ENCODE measurements around the gene PDE4B. TPM values are rescaled to one million over a fixed set of nuclear protein-coding genes. Genes with fewer than 3 reads are reported as not detected.
"Not testable (repeated sequence)": the region's sequence is repeated elsewhere in the genome, so short reads cannot be mapped to it uniquely, and the experiment has no call there.

PDE4B gene
- total and polyA plus RNA-seq, 3 experiments from 2014 or later: 29.7 to 34.5 (median 31.4) TPM

DNA sequence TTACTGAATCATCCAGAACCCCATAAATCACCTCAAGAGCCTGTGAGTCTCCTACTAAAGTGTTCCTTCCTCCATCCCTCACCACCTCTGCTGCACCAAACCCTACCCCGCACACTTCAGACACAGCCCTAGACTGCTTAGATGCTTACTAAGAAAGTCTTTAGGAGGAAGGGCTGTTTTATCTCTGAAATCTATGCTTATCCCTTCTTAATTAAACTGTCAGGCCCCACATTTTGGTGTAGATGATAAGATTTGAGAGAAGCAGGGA is 524.5 kb downstream of the PDE4B start:
- Histone ChIP-seq H3K36me3 (ENCODE audit: insufficient read depth, low read length) (no peaks in the 10 kb centered on the region), H3K9me3 (ENCODE audit: low read length) (no peaks in the 10 kb centered on the region), H3K4me1 (ENCODE audit: insufficient read depth, low read length) (peaks cover 5% of the 10 kb centered on the region), H3K4me3 (ENCODE audit: low read length) (no peak overlapping the region), H3K27me3 (ENCODE audit: insufficient read depth, low read length, poor library complexity, severe bottlenecking) (no peaks in the 10 kb centered on the region), H3K27ac (ENCODE audit: low read depth, low read length) (no peak overlapping the region)
- H3K4me3 Mint-ChIP-seq: no peak overlapping the region
- no peaks in the 10 kb centered on the region for H3K9me3 Mint-ChIP-seq
- no peaks in the 10 kb centered on the region for H3K27me3 Mint-ChIP-seq
- DNase-seq: no peak
- POLR2A ChIA-PET: no interaction called here
- peak overlapping the region in 1 of 8 donors; percentile 51 for H3K27ac Mint-ChIP-seq
- H3K36me3 Mint-ChIP-seq: peaks cover 0 to 6% (median 0%) of the 10 kb centered on the region in 3 donors
- H3K4me1 Mint-ChIP-seq: peaks cover 0 to 8% (median 0%) of the 10 kb centered on the region in 3 donors
- CTCF ChIA-PET: no interaction called here

GRCh38 chr1:66320231-66320630 is 527.5 kb downstream of the PDE4B start:
- no peaks in the 10 kb centered on the region for H3K9me3 Mint-ChIP-seq
- ChIA-PET POLR2A (no interaction called here), CTCF (interaction anchor here (1.3 kb wide), 1 partner anchor 8 kb away, joined by 3 read pairs; no protein-coding TSS in a partner anchor)
- H3K36me3 Mint-ChIP-seq: peaks cover 0 to 13% (median 2%) of the 10 kb centered on the region in 3 donors
- Histone ChIP-seq H3K27me3 (ENCODE audit: insufficient read depth, low read length, poor library complexity, severe bottlenecking) (no peaks in the 10 kb centered on the region), H3K36me3 (ENCODE audit: insufficient read depth, low read length) (no peaks in the 10 kb centered on the region), H3K4me1 (ENCODE audit: insufficient read depth, low read length) (peaks cover 5% of the 10 kb centered on the region), H3K4me3 (ENCODE audit: low read length) (no peak overlapping the region), H3K27ac (ENCODE audit: low read depth, low read length) (no peak overlapping the region), H3K9me3 (ENCODE audit: low read length) (no peaks in the 10 kb centered on the region)
- H3K4me3 Mint-ChIP-seq: no peak overlapping the region
- H3K27ac Mint-ChIP-seq: no peak overlapping the region
- H3K27me3 Mint-ChIP-seq: no peaks in the 10 kb centered on the region
- no peak for DNase-seq
- H3K4me1 Mint-ChIP-seq: peaks cover 6 to 23% (median 15%) of the 10 kb centered on the region in 3 donors

DNA sequence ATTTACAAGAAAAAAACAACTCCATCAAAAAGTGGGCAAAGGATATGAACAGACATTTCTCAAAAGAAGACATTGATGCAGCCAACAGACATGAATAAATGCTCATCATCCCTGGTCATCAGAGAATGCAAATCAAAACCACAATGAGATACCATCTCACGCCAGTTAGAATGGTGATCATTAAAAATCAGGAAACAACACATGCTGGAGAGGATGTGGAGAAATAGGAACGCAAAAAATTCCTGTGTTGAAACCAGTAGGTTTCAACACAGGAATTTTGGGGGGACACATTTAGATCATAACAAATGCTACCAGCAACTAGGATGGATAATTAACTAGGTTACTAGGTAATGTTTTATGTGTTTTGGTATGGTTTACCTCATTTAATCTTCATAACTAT is 529.8 kb downstream of the PDE4B start:
- H3K4me1 Mint-ChIP-seq: peaks cover 17 to 35% (median 33%) of the 10 kb centered on the region in 3 donors
- H3K4me3 ChIP-seq (ENCODE audit: low read length); H3K4me3 Mint-ChIP-seq; DNase-seq; H3K27ac ChIP-seq (ENCODE audit: low read depth, low read length); H3K4me1 ChIP-seq (ENCODE audit: insufficient read depth, low read length); H3K9me3 Mint-ChIP-seq; H3K36me3 ChIP-seq (ENCODE audit: insufficient read depth, low read length); H3K27me3 Mint-ChIP-seq; POLR2A ChIA-PET; CTCF ChIA-PET; H3K9me3 ChIP-seq (ENCODE audit: low read length); H3K27me3 ChIP-seq (ENCODE audit: insufficient read depth, low read length, poor library complexity, severe bottlenecking): not testable (repeated sequence)
- H3K27ac Mint-ChIP-seq: peak overlapping the region in 1 of 8 donors; percentile 39
- H3K36me3 Mint-ChIP-seq: peaks cover 0 to 13% (median 2%) of the 10 kb centered on the region in 3 donors

DNA sequence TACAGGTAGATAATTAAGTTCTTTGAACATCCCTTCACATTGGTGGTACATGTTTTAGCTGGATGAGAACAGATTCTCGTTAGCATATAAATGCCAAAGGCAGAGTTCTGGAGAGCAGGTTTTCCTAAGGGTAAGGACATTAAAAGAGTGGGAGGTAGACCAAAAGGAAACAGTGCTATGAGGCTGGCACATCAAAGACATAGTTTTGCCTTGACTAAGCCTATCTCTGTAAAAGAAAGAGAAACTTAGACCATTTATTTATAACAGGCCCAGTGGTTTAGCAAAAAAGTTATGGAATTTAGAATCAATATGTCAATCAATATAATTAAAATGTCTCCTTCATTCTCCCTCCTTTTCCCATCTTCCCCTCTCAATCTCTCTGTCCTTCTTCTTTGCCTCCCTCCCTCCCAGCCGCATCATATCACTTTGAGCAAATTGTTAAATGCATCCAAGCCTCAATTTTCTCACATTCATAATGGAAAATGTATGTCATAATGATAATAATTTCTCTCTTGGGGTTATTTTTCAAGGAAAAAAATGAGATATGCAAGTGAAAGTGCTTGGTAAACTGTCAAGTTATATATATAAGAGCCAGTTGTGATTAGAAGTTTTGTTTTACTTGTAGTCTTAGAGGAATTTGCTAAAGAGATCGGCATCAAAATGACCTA is 531.4 kb downstream of the PDE4B start:
- no peaks in the 10 kb centered on the region for H3K27me3 ChIP-seq (ENCODE audit: insufficient read depth, low read length, poor library complexity, severe bottlenecking)
- H3K27ac ChIP-seq (ENCODE audit: low read depth, low read length): no peak overlapping the region
- H3K27ac Mint-ChIP-seq: peak overlapping the region in 3 of 8 donors; percentile 1 to 29 (median 18)
- H3K9me3 Mint-ChIP-seq: no peaks in the 10 kb centered on the region
- H3K27me3 Mint-ChIP-seq: no peaks in the 10 kb centered on the region
- H3K36me3 ChIP-seq (ENCODE audit: insufficient read depth, low read length): no peaks in the 10 kb centered on the region
- H3K4me1 Mint-ChIP-seq: peaks cover 27 to 49% (median 48%) of the 10 kb centered on the region in 3 donors
- no peak for DNase-seq
- peak overlapping the region in 2 of 7 donors; percentile 13 to 27 for H3K4me3 Mint-ChIP-seq
- no peak overlapping the region for H3K4me3 ChIP-seq (ENCODE audit: low read length)
- peaks cover 10% of the 10 kb centered on the region for H3K4me1 ChIP-seq (ENCODE audit: insufficient read depth, low read length)
- ChIA-PET CTCF (interaction anchor here (0.9 kb wide), 1 partner anchor 123 kb away, joined by 3 read pairs; no protein-coding TSS in a partner anchor), POLR2A (no interaction called here)
- no peaks in the 10 kb centered on the region for H3K9me3 ChIP-seq (ENCODE audit: low read length)
- peaks cover 0 to 13% (median 2%) of the 10 kb centered on the region in 3 donors for H3K36me3 Mint-ChIP-seq

GRCh38 chr1:66325594-66326380 is 533.1 kb downstream of the PDE4B start:
- POLR2A ChIA-PET: no interaction called here
- peaks cover 44 to 66% (median 65%) of the 10 kb centered on the region in 3 donors for H3K4me1 Mint-ChIP-seq

GRCh38 chr1:66326867-66327266 is 534.2 kb downstream of the PDE4B start:
- Histone ChIP-seq H3K4me3 (ENCODE audit: low read length) (no peak overlapping the region), H3K36me3 (ENCODE audit: insufficient read depth, low read length) (no peaks in the 10 kb centered on the region), H3K9me3 (ENCODE audit: low read length) (no peaks in the 10 kb centered on the region), H3K4me1 (ENCODE audit: insufficient read depth, low read length) (peaks cover 33% of the 10 kb centered on the region), H3K27me3 (ENCODE audit: insufficient read depth, low read length, poor library complexity, severe bottlenecking) (no peaks in the 10 kb centered on the region), H3K27ac (ENCODE audit: low read depth, low read length) (no peak overlapping the region)
- ChIA-PET CTCF (interaction anchor here (1.2 kb wide), 1 partner anchor 21 kb away, joined by 3 read pairs; no protein-coding TSS in a partner anchor), POLR2A (no interaction called here)
- Mint-ChIP-seq H3K27ac (peak overlapping the region in 4 of 8 donors; percentile 50 to 77 (median 72)), H3K36me3 (peaks cover 2 to 7% (median 3%) of the 10 kb centered on the region in 3 donors), H3K4me3 (no peak overlapping the region), H3K9me3 (no peaks in the 10 kb centered on the region), H3K27me3 (peaks cover 0 to 3% of the 10 kb centered on the region in 2 donors), H3K4me1 (peaks cover 48 to 76% (median 71%) of the 10 kb centered on the region in 3 donors)
- DNase-seq: no peak

More at GRCh38 chr1:66325594-66326380, 533.1 kb downstream of the PDE4B start:
- CTCF ChIA-PET: interaction anchor here (1.0 to 1.7 kb wide), 5 partner anchors 20 to 121 kb away, joined by 3 read pairs; no protein-coding TSS in a partner anchor
- H3K4me3 Mint-ChIP-seq: peak overlapping the region in 2 of 7 donors; percentile 2 to 21
- Histone ChIP-seq H3K9me3 (ENCODE audit: low read length) (no peaks in the 10 kb centered on the region), H3K36me3 (ENCODE audit: insufficient read depth, low read length) (no peaks in the 10 kb centered on the region), H3K4me3 (ENCODE audit: low read length) (no peak overlapping the region), H3K27me3 (ENCODE audit: insufficient read depth, low read length, poor library complexity, severe bottlenecking) (no peaks in the 10 kb centered on the region), H3K4me1 (ENCODE audit: insufficient read depth, low read length) (peaks cover 25% of the 10 kb centered on the region), H3K27ac (ENCODE audit: low read depth, low read length) (no peak overlapping the region)
- peaks cover 0 to 3% of the 10 kb centered on the region in 2 donors for H3K27me3 Mint-ChIP-seq
- no peaks in the 10 kb centered on the region for H3K9me3 Mint-ChIP-seq
- DNase-seq: no peak
- H3K36me3 Mint-ChIP-seq: peaks cover 0 to 13% (median 2%) of the 10 kb centered on the region in 3 donors
- H3K27ac Mint-ChIP-seq: peak overlapping the region; percentile 25 to 83 (median 62)

DNA sequence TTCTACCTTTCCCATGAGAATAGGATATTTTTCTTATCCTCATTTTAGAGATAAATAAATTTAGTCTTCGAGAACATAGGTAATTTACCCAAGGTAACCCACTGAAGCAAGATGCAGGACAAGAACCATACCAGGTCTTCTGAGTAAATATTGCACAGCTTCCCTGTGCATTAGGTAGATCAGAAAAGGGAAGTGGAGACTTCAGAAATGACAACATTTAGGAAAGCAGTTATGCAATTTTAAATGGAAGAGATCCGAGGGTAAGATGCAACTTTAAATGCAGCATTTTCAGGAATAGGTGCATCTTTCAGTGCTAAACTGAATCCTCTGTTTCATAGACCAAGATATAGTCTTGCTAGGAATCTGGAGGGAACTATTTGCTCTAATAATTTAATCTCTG is 534.9 kb downstream of the PDE4B start:
- DNase-seq: no peak
- no peak overlapping the region for H3K27ac ChIP-seq (ENCODE audit: low read depth, low read length)
- peaks cover 48 to 79% (median 71%) of the 10 kb centered on the region in 3 donors for H3K4me1 Mint-ChIP-seq
- no peaks in the 10 kb centered on the region for H3K9me3 Mint-ChIP-seq
- ChIA-PET POLR2A (no interaction called here), CTCF (no interaction called here)
- no peak overlapping the region for H3K4me3 Mint-ChIP-seq
- peaks cover 34% of the 10 kb centered on the region for H3K4me1 ChIP-seq (ENCODE audit: insufficient read depth, low read length)
- peaks cover 2 to 12% (median 10%) of the 10 kb centered on the region in 3 donors for H3K36me3 Mint-ChIP-seq
- no peak overlapping the region for H3K4me3 ChIP-seq (ENCODE audit: low read length)
- no peak overlapping the region for H3K27ac Mint-ChIP-seq
- no peaks in the 10 kb centered on the region for H3K36me3 ChIP-seq (ENCODE audit: insufficient read depth, low read length)
- no peaks in the 10 kb centered on the region for H3K27me3 ChIP-seq (ENCODE audit: insufficient read depth, low read length, poor library complexity, severe bottlenecking)
- H3K27me3 Mint-ChIP-seq: peaks cover 0 to 3% of the 10 kb centered on the region in 2 donors
- H3K9me3 ChIP-seq (ENCODE audit: low read length): no peaks in the 10 kb centered on the region

DNA sequence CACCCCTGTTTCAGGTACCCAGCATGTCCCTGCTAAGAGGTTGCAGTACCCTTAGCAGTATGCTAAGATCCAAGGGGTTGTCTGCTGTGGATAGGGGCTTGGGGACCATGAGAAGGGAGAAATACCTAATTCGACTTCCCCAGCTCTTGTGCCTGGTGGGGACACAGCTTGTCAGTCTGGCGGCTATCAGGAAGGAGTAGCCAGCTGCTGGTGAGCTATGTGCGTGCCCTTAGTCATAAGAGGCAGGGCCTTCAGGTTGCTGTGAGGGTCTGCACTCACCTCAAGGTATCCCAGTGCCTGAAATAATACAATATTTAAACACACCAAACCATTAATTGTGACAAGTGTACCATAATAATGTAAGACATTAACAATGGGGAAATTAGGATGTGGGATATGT is 536.2 kb downstream of the PDE4B start:
- H3K4me1 Mint-ChIP-seq: peaks cover 48 to 77% (median 68%) of the 10 kb centered on the region in 3 donors
- Histone ChIP-seq H3K27ac (ENCODE audit: low read depth, low read length) (no peak overlapping the region), H3K27me3 (ENCODE audit: insufficient read depth, low read length, poor library complexity, severe bottlenecking) (no peaks in the 10 kb centered on the region), H3K4me1 (ENCODE audit: insufficient read depth, low read length) (peaks cover 34% of the 10 kb centered on the region), H3K9me3 (ENCODE audit: low read length) (no peaks in the 10 kb centered on the region), H3K36me3 (ENCODE audit: insufficient read depth, low read length) (no peaks in the 10 kb centered on the region), H3K4me3 (ENCODE audit: low read length) (no peak overlapping the region)
- POLR2A ChIA-PET: no interaction called here
- no peaks in the 10 kb centered on the region for H3K9me3 Mint-ChIP-seq
- DNase-seq: no peak
- CTCF ChIA-PET: interaction anchor here (4.6 kb wide), 1 partner anchor 27 kb away, joined by 24 read pairs; no protein-coding TSS in a partner anchor
- H3K27ac Mint-ChIP-seq: peak overlapping the region in 6 of 8 donors; percentile 59 to 100 (median 82)
- H3K27me3 Mint-ChIP-seq: peaks cover 0 to 4% of the 10 kb centered on the region in 2 donors
- H3K4me3 Mint-ChIP-seq: peak overlapping the region in 1 of 7 donors; percentile 40
- peaks cover 0 to 22% (median 12%) of the 10 kb centered on the region in 3 donors for H3K36me3 Mint-ChIP-seq

Measured in CD8-positive, alpha-beta memory T cell (primary cell).